Thyroid gland (tissue), 4 donors: ENCODE measurements around the gene RAB4B.

Experiments
- CTCF ChIP-seq, 6 experiments: fragments of 200-600 bp in 3 of 6; fragments of 450-650 bp in 3 of 6; sonication (generic) in 3 of 6; IDR thresholded peaks; one replicate each; pipeline ENCODE4 v1.5.1; 2016 to 2019; ENCODE audit warnings: antibody characterized with exemption in 6 of 6, mild to moderate bottlenecking in 2 of 6, inconsistent platforms in 1 of 6, moderate library complexity in 1 of 6
- POLR2A ChIP-seq, 2 donors: fragments of 450-650 bp; IDR thresholded peaks; one replicate each; pipeline ENCODE4 v1.6.1; 2017; ENCODE audit warnings: antibody characterized with exemption in 2 of 2, mild to moderate bottlenecking in 2 of 2, moderate library complexity in 1 of 2

GRCh38 chr19:40791996-40792395 lies 13.9 kb downstream of the RAB4B start:
- no peak for TF ChIP-seq CTCF (IDR thresholded peaks at IDR 0.05)
- no peak for TF ChIP-seq POLR2A (IDR thresholded peaks at IDR 0.05)
